Liver (tissue), 9 donors: ENCODE data around the gene TOGARAM1. TPM values are rescaled to one million over a fixed set of nuclear protein-coding genes. Genes with fewer than 3 reads are reported as not detected.

Experiments
- DNase-seq: peaks from one replicate; pipeline ENCODE4 v3.0.0-alpha.2; 2017; ENCODE audit warnings: low spot score
- H3K27ac ChIP-seq, 2 donors: one replicate each; pipeline ENCODE4 v1.7.0; 2013; ENCODE audit warnings: inconsistent platforms in 2 of 2, low read length in 2 of 2, control low read depth in 1 of 2, low read depth in 1 of 2, mild to moderate bottlenecking in 1 of 2
- H3K27me3 ChIP-seq, 4 donors: one replicate each; pipeline versions ENCODE4 v1.6.1 to v1.7.0; 2013; ENCODE audit warnings: low read length in 3 of 4, inconsistent platforms in 1 of 4, mild to moderate bottlenecking in 1 of 4, moderate library complexity in 1 of 4; ENCODE audit not compliant: control insufficient read depth in 4 of 4, insufficient read depth in 4 of 4
- H3K36me3 ChIP-seq, 4 donors: one replicate each; pipeline versions ENCODE4 v1.6.1 to v1.7.0; 2013; ENCODE audit warnings: low read length in 3 of 4, mild to moderate bottlenecking in 3 of 4, low read depth in 1 of 4, moderate library complexity in 1 of 4; ENCODE audit not compliant: control insufficient read depth in 4 of 4, insufficient read depth in 3 of 4
- H3K4me1 ChIP-seq, 4 donors: one replicate each; pipeline versions ENCODE4 v1.6.1 to v1.7.0; 2013; ENCODE audit warnings: low read length in 3 of 4, mild to moderate bottlenecking in 3 of 4, moderate library complexity in 1 of 4; ENCODE audit not compliant: control insufficient read depth in 4 of 4, insufficient read depth in 4 of 4
- H3K4me3 ChIP-seq, 3 donors: one replicate each; pipeline versions ENCODE4 v1.6.1 to v1.7.0; 2013; ENCODE audit warnings: low read length in 3 of 3, control low read depth in 1 of 3, low read depth in 1 of 3, mild to moderate bottlenecking in 1 of 3
- H3K9ac ChIP-seq, 2 donors: one replicate each; pipeline ENCODE4 v1.7.0; 2013; ENCODE audit warnings: low read length in 2 of 2, mild to moderate bottlenecking in 2 of 2, moderate library complexity in 2 of 2, control low read depth in 1 of 2, low read depth in 1 of 2
- H3K9me3 ChIP-seq, 4 donors: one replicate each; pipeline versions ENCODE4 v1.6.1 to v1.7.0; 2013; ENCODE audit warnings: low read length in 3 of 4; ENCODE audit not compliant: control insufficient read depth in 4 of 4
- CTCF ChIP-seq: fragments of 150-350 bp; IDR thresholded peaks from 2 replicates; pipeline ENCODE4 v1.5.1; 2017; ENCODE audit warnings: improper control_type of control experiment, low read depth, low read length; ENCODE audit not compliant: missing input control
- EGR1 ChIP-seq, 2 donors: IDR thresholded peaks; 2 replicates each; pipeline ENCODE4 v1.6.1; 2016 to 2018; ENCODE audit warnings: antibody characterized with exemption in 2 of 2, low read depth in 2 of 2
- FOXA1 ChIP-seq: IDR thresholded peaks from 2 replicates; pipeline ENCODE4 v1.6.1; 2016; ENCODE audit warnings: antibody characterized with exemption
- JUND ChIP-seq, 2 donors: IDR thresholded peaks; 2 replicates each; pipeline ENCODE4 v1.6.1; 2016; ENCODE audit warnings: antibody characterized with exemption in 2 of 2
- MAX ChIP-seq: IDR thresholded peaks from 2 replicates; pipeline ENCODE4 v1.6.1; 2016; ENCODE audit warnings: antibody characterized with exemption
- NR2F2 ChIP-seq: IDR thresholded peaks from 2 replicates; pipeline ENCODE4 v1.6.1; 2016; ENCODE audit warnings: antibody characterized with exemption
- RAD21 ChIP-seq, 2 donors: IDR thresholded peaks; 2 replicates each; pipeline ENCODE4 v1.6.1; 2016; ENCODE audit warnings: antibody characterized with exemption in 2 of 2, mild to moderate bottlenecking in 2 of 2
- RXRA ChIP-seq, 2 donors: IDR thresholded peaks; 2 replicates each; pipeline ENCODE4 v1.6.1; 2017 to 2018; ENCODE audit warnings: antibody characterized with exemption in 2 of 2, mild to moderate bottlenecking in 1 of 2
- SP1 ChIP-seq: IDR thresholded peaks from 2 replicates; pipeline ENCODE4 v1.6.1; 2018; ENCODE audit warnings: antibody characterized with exemption, mild to moderate bottlenecking
- TAF1 ChIP-seq: conservative IDR thresholded peaks from 2 replicates; pipeline ENCODE4 v1.6.1; 2016; ENCODE audit warnings: antibody characterized with exemption, mild to moderate bottlenecking
- YY1 ChIP-seq: IDR thresholded peaks from 2 replicates; pipeline ENCODE4 v1.6.1; 2016; ENCODE audit warnings: antibody characterized with exemption, mild to moderate bottlenecking
- ZBTB33 ChIP-seq: IDR thresholded peaks from 2 replicates; pipeline ENCODE4 v1.6.1; 2016; ENCODE audit warnings: antibody characterized with exemption
- WGBS: extraction: QIAGEN DNeasy Blood & Tissue Kit; methylation state at CpG from one replicate; pipeline ENCODE4 v1.1.7; 2013; 5-methylcytosine and 5-hydroxymethylcytosine counted together
- polyA plus RNA-seq, 2 donors: library from polyadenylated mRNA; stranded (reverse) in 1 of 2; unstranded in 1 of 2; fragments of 200-250 nt in 1 of 2; fragments of >200 nt in 1 of 2; fragmentation: Nextera tagmentation in 1 of 2; extraction: Ambion mirVana in 1 of 2; gene quantifications; one replicate each; pipeline versions ENCODE4 v1.2.1 to v1.2.3, GENCODE V29; 2013 to 2015
- total RNA-seq, 2 donors: library from RNA; depleted of rRNA; stranded (reverse); fragments of >200 nt; gene quantifications; one replicate each; pipeline ENCODE4 v1.2.3, GENCODE V29; 2014
- TF ChIP-seq, protein P1 (sequence below): IDR thresholded peaks from 2 replicates; pipeline ENCODE4 v1.6.1; 2016; ENCODE audit warnings: antibody characterized with exemption
- donor health status: healthy.
- donor health status: healthy.
- donor health status: healthy.
- donor health status: healthy.
- donor health status: healthy.

Gene TOGARAM1
- total and polyA plus RNA-seq, 4 donors = 2.5 to 12.7 (median 7.5) TPM

- no peak overlapping the region for H3K4me3 ChIP-seq
- peaks cover 0 to 2% (median 0%) of the 10 kb centered on the region in 4 donors for H3K4me1 ChIP-seq
- no peaks in the 10 kb centered on the region for H3K36me3 ChIP-seq
- no peak for DNase-seq
- no peaks in the 10 kb centered on the region for H3K9me3 ChIP-seq
- no peaks in the 10 kb centered on the region for H3K27me3 ChIP-seq
- no peak overlapping the region for H3K27ac ChIP-seq
- TF ChIP-seq FOXA1 = no peak
- TF ChIP-seq CTCF = no peak
- TF ChIP-seq RXRA (IDR thresholded peaks at IDR 0.05) = no peak
- TF ChIP-seq YY1 = no peak
- no peak overlapping the region for H3K9ac ChIP-seq
These were observed 17.9 kb downstream of the TOGARAM1 start for GRCh38 chr14:44979740-44980356.

- Histone ChIP-seq H3K36me3 (no peaks in the 10 kb centered on the region), H3K27ac (no peak overlapping the region), H3K9ac (no peak overlapping the region), H3K4me3 (no peak overlapping the region), H3K4me1 (peaks cover 0 to 2% (median 0%) of the 10 kb centered on the region in 4 donors), H3K27me3 (no peaks in the 10 kb centered on the region), H3K9me3 (no peaks in the 10 kb centered on the region)
- WGBS = 77% methylated on average over 3 of the region's 3 CpGs
- no peak for TF ChIP-seq YY1
- no peak for TF ChIP-seq FOXA1
- no peak for TF ChIP-seq RAD21 (IDR thresholded peaks at IDR 0.05)
- TF ChIP-seq JUND (IDR thresholded peaks at IDR 0.05) = no peak
- no peak for TF ChIP-seq NR2F2
- TF ChIP-seq EGR1 (IDR thresholded peaks at IDR 0.05; ENCODE audit: low read depth in 2 of 2) = no peak
- TF ChIP-seq SP1 = no peak
- TF ChIP-seq RXRA (IDR thresholded peaks at IDR 0.05) = no peak
- no peak for DNase-seq
These were observed 19.2 kb downstream of the TOGARAM1 start for GRCh38 chr14:44981198-44981597.

DNA sequence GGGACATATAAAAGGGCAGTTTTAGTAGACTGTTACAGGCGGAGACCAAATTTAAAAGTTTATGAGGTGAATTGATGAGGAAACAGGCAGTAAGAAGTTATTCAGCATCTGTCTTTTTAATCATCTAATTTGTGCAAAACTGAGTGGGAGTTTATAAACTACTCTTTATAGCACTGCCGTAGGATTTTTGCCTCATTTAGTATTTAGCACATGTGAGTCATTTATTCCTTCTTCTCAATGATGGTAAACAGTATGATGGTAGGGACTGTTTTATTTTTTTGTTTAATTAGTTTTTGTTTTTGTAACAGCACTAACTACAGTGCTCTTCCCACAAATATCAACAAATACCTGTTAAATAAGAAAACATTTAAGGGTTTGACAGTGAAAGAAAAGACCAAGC is 20.6 kb downstream of the TOGARAM1 start:
- Histone ChIP-seq H3K27ac (no peak overlapping the region), H3K4me3 (no peak overlapping the region), H3K4me1 (peaks cover 0 to 2% (median 0%) of the 10 kb centered on the region in 4 donors), H3K36me3 (no peaks in the 10 kb centered on the region), H3K9me3 (no peaks in the 10 kb centered on the region), H3K27me3 (no peaks in the 10 kb centered on the region), H3K9ac (no peak overlapping the region)
- no peak for DNase-seq
- no peak for TF ChIP-seq MAX
- TF ChIP-seq TAF1 = no peak
- no peak for TF ChIP-seq NR2F2
- TF ChIP-seq, protein P1, sequence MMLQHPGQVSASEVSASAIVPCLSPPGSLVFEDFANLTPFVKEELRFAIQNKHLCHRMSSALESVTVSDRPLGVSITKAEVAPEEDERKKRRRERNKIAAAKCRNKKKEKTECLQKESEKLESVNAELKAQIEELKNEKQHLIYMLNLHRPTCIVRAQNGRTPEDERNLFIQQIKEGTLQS = no peak
- TF ChIP-seq ZBTB33 = no peak
- no peak for TF ChIP-seq EGR1 (IDR thresholded peaks at IDR 0.05; ENCODE audit: low read depth in 2 of 2)
- 92% methylated on average over 2 of the region's 2 CpGs for WGBS
